ENCODE data around the gene EIF6. TPM values are rescaled to one million over a fixed set of nuclear protein-coding genes. Genes with fewer than 3 reads are reported as not detected.

EIF6 gene
- total RNA-seq, 6 donors from 2014 or later: 57.5 to 106 (median 88.7) TPM

DNA sequence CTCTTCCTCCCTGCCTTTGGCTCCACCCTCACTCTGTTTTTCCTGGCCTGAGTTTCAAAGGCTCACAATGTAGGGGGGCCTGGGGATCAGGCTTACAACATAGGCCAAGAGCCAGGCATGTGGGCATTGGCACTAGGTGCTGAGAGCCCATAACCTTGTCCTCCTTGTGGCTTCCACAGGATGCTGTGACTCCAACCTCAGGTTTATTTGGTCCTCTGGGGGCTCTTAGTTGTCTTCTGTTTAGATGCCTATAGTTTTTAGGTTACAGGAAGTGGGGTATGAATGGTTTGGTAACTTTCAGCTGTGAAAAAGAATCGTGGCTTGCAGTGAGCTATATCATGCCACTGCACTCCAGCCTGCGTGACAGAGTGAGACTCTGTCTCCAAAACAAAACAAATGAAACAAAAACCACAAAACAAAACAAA is 32.5 kb downstream of the EIF6 start:
- no peaks in the 10 kb centered on the region for H3K9me3 ChIP-seq
- 42 to 52% methylated on average over 2 of the region's 2 CpGs for WGBS, 2 donors
- ATAC-seq (ENCODE audit: low FRiP score in 2 of 2) (peak in 1 of 2 donors; percentile 34), DNase-seq (no peak)
- no peak overlapping the region for H3K4me3 ChIP-seq
- H3K27me3 ChIP-seq: no peaks in the 10 kb centered on the region
- no peaks in the 10 kb centered on the region for H3K36me3 ChIP-seq
- H3K27ac ChIP-seq: no peak overlapping the region
- TF ChIP-seq EP300 (IDR thresholded peaks at IDR 0.05) (no peak), POLR2AphosphoS5 (IDR thresholded peaks at IDR 0.05) (no peak), POLR2A (IDR thresholded peaks at IDR 0.05) (no peak)
- TF ChIP-seq, protein P1, sequence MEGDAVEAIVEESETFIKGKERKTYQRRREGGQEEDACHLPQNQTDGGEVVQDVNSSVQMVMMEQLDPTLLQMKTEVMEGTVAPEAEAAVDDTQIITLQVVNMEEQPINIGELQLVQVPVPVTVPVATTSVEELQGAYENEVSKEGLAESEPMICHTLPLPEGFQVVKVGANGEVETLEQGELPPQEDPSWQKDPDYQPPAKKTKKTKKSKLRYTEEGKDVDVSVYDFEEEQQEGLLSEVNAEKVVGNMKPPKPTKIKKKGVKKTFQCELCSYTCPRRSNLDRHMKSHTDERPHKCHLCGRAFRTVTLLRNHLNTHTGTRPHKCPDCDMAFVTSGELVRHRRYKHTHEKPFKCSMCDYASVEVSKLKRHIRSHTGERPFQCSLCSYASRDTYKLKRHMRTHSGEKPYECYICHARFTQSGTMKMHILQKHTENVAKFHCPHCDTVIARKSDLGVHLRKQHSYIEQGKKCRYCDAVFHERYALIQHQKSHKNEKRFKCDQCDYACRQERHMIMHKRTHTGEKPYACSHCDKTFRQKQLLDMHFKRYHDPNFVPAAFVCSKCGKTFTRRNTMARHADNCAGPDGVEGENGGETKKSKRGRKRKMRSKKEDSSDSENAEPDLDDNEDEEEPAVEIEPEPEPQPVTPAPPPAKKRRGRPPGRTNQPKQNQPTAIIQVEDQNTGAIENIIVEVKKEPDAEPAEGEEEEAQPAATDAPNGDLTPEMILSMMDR (IDR thresholded peaks at IDR 0.05): no peak
- no peaks in the 10 kb centered on the region for H3K4me1 ChIP-seq

DNA sequence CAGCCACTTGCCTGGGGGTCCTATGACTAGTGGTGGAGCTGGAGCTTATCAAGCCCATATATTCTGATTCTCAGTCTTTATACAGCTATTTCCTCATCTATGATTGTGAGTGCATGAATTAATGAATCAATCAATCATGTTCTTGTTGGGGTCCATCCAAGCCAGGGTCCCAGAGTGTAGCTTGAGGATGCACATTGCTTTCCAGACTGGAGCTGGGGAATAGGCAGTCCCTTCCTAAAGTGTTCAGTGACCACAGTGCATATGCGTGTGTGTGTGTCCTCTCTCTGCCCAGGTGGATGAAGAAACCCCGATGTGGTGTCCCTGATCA is 33.0 kb downstream of the EIF6 start:
- Histone ChIP-seq H3K9me3 (no peaks in the 10 kb centered on the region), H3K27me3 (no peaks in the 10 kb centered on the region), H3K27ac (peak overlapping the region in 1 of 4 donors; percentile 46), H3K36me3 (no peaks in the 10 kb centered on the region), H3K4me3 (no peak overlapping the region), H3K4me1 (no peaks in the 10 kb centered on the region)
- ATAC-seq (ENCODE audit: low FRiP score in 2 of 2) (no peak), DNase-seq (no peak)
- WGBS, 2 donors: 94 to 100% methylated on average over 2 of the region's 2 CpGs
- TF ChIP-seq, protein P1 (IDR thresholded peaks at IDR 0.05): no peak
- TF ChIP-seq POLR2AphosphoS5 (IDR thresholded peaks at IDR 0.05): no peak
- no peak for TF ChIP-seq POLR2A (IDR thresholded peaks at IDR 0.05)
- TF ChIP-seq EP300 (IDR thresholded peaks at IDR 0.05): no peak

DNA sequence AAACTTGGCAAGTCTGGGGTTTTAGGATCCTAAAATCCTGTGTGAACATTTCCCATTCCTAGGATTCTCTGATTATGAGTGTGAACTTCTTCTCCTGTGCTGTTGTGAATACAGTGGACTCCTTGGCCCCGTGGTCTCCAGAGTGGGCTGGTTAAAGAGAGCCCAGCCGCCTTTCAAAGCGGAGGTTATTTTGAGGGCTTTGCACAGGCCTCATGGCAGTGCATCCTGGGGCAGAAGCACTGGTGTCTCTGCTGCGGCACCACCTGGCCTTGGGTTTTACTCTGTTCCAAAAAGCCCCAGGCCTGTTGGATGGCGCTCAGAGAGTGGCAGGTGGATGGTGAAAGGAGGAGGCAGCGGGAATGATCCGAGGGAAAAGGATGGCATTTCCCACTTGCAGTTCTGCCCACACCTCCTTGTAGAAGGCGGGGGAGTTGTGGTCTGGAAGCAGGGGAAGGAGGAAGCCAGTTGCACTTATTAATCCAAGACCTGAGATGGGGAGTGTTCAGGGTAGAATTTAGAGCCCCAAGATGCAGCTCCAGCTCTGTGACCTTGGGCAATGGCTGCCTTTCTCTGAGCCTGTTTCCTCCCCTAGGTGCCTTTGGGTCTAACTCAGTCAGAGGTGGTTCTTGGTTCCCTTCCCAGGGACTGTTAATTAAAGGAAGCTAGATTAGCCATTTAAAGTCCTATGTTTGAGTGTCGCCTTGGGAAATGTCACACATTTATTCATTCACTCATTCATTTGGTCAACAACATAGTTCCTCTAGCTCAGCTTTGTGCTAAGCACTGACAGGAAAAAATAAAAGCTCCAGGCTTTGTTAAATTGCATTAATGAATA is 35.7 kb downstream of the EIF6 start:
- Histone ChIP-seq H3K27ac (no peak overlapping the region), H3K36me3 (no peaks in the 10 kb centered on the region), H3K9me3 (no peaks in the 10 kb centered on the region), H3K27me3 (no peaks in the 10 kb centered on the region), H3K4me1 (no peaks in the 10 kb centered on the region), H3K4me3 (no peak overlapping the region)
- no peak for DNase-seq
- ATAC-seq (ENCODE audit: low FRiP score in 2 of 2): no peak
- TF ChIP-seq POLR2A (IDR thresholded peaks at IDR 0.05) (no peak), POLR2AphosphoS5 (IDR thresholded peaks at IDR 0.05) (no peak), EP300 (IDR thresholded peaks at IDR 0.05) (no peak)
- TF ChIP-seq, protein P1 (IDR thresholded peaks at IDR 0.05): no peak
- 80 to 89% methylated on average over 9 of the region's 9 CpGs for WGBS, 2 donors

DNA sequence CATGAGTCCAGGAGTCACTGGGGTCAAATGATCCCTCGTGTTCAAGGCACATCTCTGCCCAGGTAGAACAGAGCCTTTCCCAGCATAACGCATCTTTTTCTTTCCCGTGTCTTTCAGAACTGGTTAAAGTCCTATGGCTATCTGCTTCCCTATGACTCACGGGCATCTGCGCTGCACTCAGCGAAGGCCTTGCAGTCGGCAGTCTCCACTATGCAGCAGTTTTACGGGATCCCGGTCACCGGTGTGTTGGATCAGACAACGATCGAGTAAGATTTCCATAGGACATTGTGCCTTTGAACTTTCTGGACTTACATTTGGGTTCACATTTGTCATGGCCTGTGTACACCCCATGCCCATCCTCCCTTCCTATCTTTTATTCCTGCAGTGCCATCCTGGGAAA is 37.8 kb downstream of the EIF6 start:
- ATAC-seq (ENCODE audit: low FRiP score in 2 of 2) (no peak), DNase-seq (no peak)
- Histone ChIP-seq H3K9me3 (no peaks in the 10 kb centered on the region), H3K27me3 (no peaks in the 10 kb centered on the region), H3K4me1 (no peaks in the 10 kb centered on the region), H3K36me3 (no peaks in the 10 kb centered on the region), H3K4me3 (no peak overlapping the region), H3K27ac (no peak overlapping the region)
- 92 to 96% methylated on average over 12 of the region's 12 CpGs for WGBS, 2 donors
- TF ChIP-seq, protein P1 (IDR thresholded peaks at IDR 0.05): no peak
- TF ChIP-seq POLR2AphosphoS5 (IDR thresholded peaks at IDR 0.05) (no peak), POLR2A (IDR thresholded peaks at IDR 0.05) (no peak), EP300 (IDR thresholded peaks at IDR 0.05) (no peak)

DNA sequence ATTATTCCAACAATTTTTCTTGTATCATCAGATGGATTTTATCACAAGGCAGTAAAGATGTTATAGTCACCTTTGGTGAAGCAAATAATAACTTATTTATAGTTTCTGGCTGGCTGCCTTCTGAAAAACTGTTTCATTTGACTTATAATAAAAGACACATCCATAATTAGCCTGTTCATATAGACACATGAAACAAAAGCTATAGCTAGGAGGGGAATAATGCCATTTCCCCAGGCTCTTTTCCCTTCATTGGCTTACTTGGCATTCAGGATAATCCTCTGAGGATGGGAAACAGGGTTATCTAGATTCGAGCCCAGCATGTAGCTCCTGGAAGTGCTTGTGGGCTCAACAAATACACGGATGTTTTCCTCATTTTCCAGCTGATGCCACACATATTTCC is 40.6 kb downstream of the EIF6 start:
- no peak for DNase-seq
- 56 to 58% methylated on average over 2 of the region's 2 CpGs for WGBS, 2 donors
- TF ChIP-seq POLR2AphosphoS5 (IDR thresholded peaks at IDR 0.05) (no peak), EP300 (IDR thresholded peaks at IDR 0.05) (no peak), POLR2A (IDR thresholded peaks at IDR 0.05) (no peak)
- TF ChIP-seq, protein P1 (IDR thresholded peaks at IDR 0.05): no peak

More for the DNA sequence above, 40.6 kb downstream of the EIF6 start:
- no peaks in the 10 kb centered on the region for H3K27me3 ChIP-seq
- no peak overlapping the region for H3K4me3 ChIP-seq
- H3K36me3 ChIP-seq: no peaks in the 10 kb centered on the region
- H3K4me1 ChIP-seq: no peaks in the 10 kb centered on the region
- no peak for ATAC-seq (ENCODE audit: low FRiP score in 2 of 2)
- no peak overlapping the region for H3K27ac ChIP-seq
- no peaks in the 10 kb centered on the region for H3K9me3 ChIP-seq
